Kidney (tissue), 14 donors: Measurements from ENCODE around the gene EVC2. TPM values are rescaled to one million over a fixed set of nuclear protein-coding genes. Genes with fewer than 3 reads are reported as not detected.

Source experiments
- DNase-seq, 5 donors: peaks; one replicate each; pipeline ENCODE4 v3.0.0-alpha.2; 2013 to 2020
- FAIRE-seq: peaks from 2 replicates; lab custom pipeline; 2012; peaks lifted over from hg19 to GRCh38; lab: Jason Lieb, UNC
- H3K27ac ChIP-seq, 2 donors: one replicate each; pipeline ENCODE4 v1.7.0; 2013; ENCODE audit warnings: low read depth in 2 of 2, low read length in 2 of 2, inconsistent platforms in 1 of 2
- H3K27me3 ChIP-seq: one replicate; pipeline ENCODE4 v1.7.1; 2013; ENCODE audit warnings: low read length, inconsistent platforms; ENCODE audit not compliant: control insufficient read depth, insufficient read depth
- H3K36me3 ChIP-seq, 3 donors: one replicate each; pipeline versions ENCODE4 v1.7.0 to v1.7.1; 2013; ENCODE audit warnings: low read length in 3 of 3, control low read depth in 1 of 3, inconsistent platforms in 1 of 3; ENCODE audit not compliant: insufficient read depth in 3 of 3, control insufficient read depth in 2 of 3
- H3K4me1 ChIP-seq, 3 donors: one replicate each; pipeline versions ENCODE4 v1.7.0 to v1.7.1; 2013; ENCODE audit warnings: low read length in 3 of 3, inconsistent platforms in 1 of 3, low read depth in 1 of 3; ENCODE audit not compliant: control insufficient read depth in 2 of 3, insufficient read depth in 2 of 3
- H3K4me3 ChIP-seq, 3 donors: one replicate each; pipeline versions ENCODE4 v1.7.0 to v1.8.1; 2013; ENCODE audit warnings: low read length in 3 of 3, control low read depth in 1 of 3, inconsistent platforms in 1 of 3
- H3K9ac ChIP-seq, 3 donors: one replicate each; pipeline versions ENCODE4 v1.7.0 to v1.7.1; 2013; ENCODE audit warnings: low read length in 3 of 3, control low read depth in 1 of 3, inconsistent platforms in 1 of 3
- H3K9me3 ChIP-seq, 3 donors: one replicate each; pipeline versions ENCODE4 v1.7.0 to v1.7.1; 2013; ENCODE audit warnings: low read length in 3 of 3, control low read depth in 1 of 3, inconsistent platforms in 1 of 3; ENCODE audit not compliant: control insufficient read depth in 2 of 3, insufficient read depth in 1 of 3
- intact Hi-C: fragments of 100-400 bp; cut with DNase I; formaldehyde crosslinking; loops from one replicate; pipeline ENCODE4 v1.11.1; 2022
- polyA plus RNA-seq: library from polyadenylated mRNA; stranded (reverse); fragments of 350-450 nt; fragmentation: Illumina TruSeq; extraction: RNeasy Lipid Tissue Mini Kit (QIAGEN cat#74804); gene quantifications from one replicate; pipeline ENCODE4 v1.2.3, GENCODE V29; 2014; ENCODE audit warnings: low read depth, low replicate concordance; ENCODE audit not compliant: insufficient read depth
- total RNA-seq: library from RNA; stranded (reverse); fragmentation: NEBNext Ultra II Directional; extraction: Animal tissue kit (Norgen Biotek cat#: 25700); gene quantifications from one replicate; pipeline ENCODE4 v1.2.1, GENCODE V29; 2021
- TF ChIP-seq, protein P1 (sequence below): IDR thresholded peaks from 3 replicates; pipeline ENCODE4 v1.5.1; 2012; ENCODE audit warnings: mild to moderate bottlenecking, moderate library complexity, borderline replicate concordance; ENCODE audit not compliant: insufficient read depth; ENCODE audit errors: extremely low read depth
- donor health status: control.
- donor health status: control.
- donor health status: control.
- donor health status: control.
- donor health status: control.
- donor health status: DM: yes; HTN: yes; CAD: no.
- donor health status: Normal renal cell carcinoma (clear cell type).

EVC2 gene
- total and polyA plus RNA-seq, 2 donors from 2014 or later, result 1.6 to 8.7 TPM

DNA sequence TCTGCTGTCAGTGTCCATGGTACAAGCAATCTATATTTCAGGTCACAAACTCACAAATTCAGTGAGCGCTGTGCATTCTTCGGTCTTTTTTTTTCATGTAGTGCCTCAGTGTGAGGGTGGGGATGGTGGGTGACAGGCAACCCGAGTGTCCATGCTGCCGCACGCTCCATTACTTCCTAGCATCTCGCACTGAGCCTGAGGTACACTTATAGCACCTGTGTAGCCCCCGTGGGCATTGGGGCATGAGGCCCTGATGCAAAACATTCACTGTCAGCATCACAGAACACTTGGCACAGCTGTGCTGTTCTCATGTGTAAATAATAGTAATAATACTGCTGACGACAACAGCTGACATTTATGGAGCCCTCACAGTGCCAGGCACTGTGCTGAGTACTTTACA, 31.6 kb downstream of the EVC2 start:
- intact Hi-C loops, result no loop called here
- DNase-seq, result no peak
- no peak overlapping the region for H3K4me3 ChIP-seq
- TF ChIP-seq, protein P1, sequence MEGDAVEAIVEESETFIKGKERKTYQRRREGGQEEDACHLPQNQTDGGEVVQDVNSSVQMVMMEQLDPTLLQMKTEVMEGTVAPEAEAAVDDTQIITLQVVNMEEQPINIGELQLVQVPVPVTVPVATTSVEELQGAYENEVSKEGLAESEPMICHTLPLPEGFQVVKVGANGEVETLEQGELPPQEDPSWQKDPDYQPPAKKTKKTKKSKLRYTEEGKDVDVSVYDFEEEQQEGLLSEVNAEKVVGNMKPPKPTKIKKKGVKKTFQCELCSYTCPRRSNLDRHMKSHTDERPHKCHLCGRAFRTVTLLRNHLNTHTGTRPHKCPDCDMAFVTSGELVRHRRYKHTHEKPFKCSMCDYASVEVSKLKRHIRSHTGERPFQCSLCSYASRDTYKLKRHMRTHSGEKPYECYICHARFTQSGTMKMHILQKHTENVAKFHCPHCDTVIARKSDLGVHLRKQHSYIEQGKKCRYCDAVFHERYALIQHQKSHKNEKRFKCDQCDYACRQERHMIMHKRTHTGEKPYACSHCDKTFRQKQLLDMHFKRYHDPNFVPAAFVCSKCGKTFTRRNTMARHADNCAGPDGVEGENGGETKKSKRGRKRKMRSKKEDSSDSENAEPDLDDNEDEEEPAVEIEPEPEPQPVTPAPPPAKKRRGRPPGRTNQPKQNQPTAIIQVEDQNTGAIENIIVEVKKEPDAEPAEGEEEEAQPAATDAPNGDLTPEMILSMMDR, result no peak
- no peaks in the 10 kb centered on the region for H3K27me3 ChIP-seq
- no peaks in the 10 kb centered on the region for H3K9me3 ChIP-seq
- FAIRE-seq, result no peak
- H3K4me1 ChIP-seq, result no peaks in the 10 kb centered on the region
- no peak overlapping the region for H3K27ac ChIP-seq
- peaks cover 4 to 11% (median 5%) of the 10 kb centered on the region in 3 donors for H3K36me3 ChIP-seq
- H3K9ac ChIP-seq, result no peak overlapping the region

DNA sequence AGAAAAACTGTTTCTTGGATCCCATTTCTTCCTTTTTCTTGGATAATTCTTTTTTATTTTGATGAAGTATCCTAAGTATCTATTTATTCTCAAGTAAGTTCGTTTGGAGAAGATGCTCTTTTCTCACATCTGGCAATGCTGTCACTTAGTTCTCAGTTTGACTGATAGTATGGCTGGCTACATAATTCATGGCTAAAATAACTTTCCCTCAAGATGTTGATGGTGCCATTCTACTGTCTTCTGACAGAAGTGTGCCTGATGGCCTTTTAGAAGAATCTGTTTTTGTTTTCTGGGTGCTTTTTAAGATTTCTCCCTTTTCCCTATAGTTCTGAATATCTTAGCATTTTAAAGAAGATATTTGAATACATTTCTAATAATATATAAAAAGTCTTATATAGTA, 41.6 kb downstream of the EVC2 start:
- FAIRE-seq, result no peak
- Histone ChIP-seq H3K4me1 (no peaks in the 10 kb centered on the region), H3K36me3 (peaks cover 6 to 10% (median 9%) of the 10 kb centered on the region in 3 donors), H3K27ac (no peak overlapping the region), H3K27me3 (no peaks in the 10 kb centered on the region), H3K9me3 (no peaks in the 10 kb centered on the region), H3K9ac (no peak overlapping the region), H3K4me3 (no peak overlapping the region)
- TF ChIP-seq, protein P1, result no peak
- intact Hi-C loops, result no loop called here
- DNase-seq, result no peak

DNA sequence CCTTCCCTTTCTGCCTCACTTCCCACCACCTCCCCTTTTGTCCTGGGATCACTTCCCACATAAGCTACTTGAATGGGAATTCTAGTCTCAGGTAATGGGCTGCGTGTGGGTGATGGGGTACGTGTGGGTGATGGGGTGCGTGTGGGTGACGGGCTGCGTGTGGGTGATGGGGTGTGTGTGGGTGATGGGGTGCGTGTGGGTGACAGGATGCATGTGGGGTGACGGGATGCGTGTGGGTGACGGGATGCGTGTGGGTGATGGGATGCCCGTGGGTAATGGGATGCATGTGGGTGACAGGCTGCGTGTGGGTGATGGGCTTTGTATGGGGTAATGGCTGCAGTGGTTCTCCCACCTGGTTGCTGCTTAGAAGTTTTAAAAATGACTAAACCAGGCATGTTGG, 43.6 kb downstream of the EVC2 start:
- Histone ChIP-seq H3K27ac (no peak overlapping the region), H3K36me3 (peaks cover 6 to 22% (median 13%) of the 10 kb centered on the region in 3 donors), H3K9me3 (no peaks in the 10 kb centered on the region), H3K4me1 (no peaks in the 10 kb centered on the region), H3K9ac (no peak overlapping the region), H3K4me3 (no peak overlapping the region), H3K27me3 (no peaks in the 10 kb centered on the region)
- intact Hi-C loops, result no loop called here
- DNase-seq (no peak), FAIRE-seq (no peak)
- TF ChIP-seq, protein P1, result no peak

DNA sequence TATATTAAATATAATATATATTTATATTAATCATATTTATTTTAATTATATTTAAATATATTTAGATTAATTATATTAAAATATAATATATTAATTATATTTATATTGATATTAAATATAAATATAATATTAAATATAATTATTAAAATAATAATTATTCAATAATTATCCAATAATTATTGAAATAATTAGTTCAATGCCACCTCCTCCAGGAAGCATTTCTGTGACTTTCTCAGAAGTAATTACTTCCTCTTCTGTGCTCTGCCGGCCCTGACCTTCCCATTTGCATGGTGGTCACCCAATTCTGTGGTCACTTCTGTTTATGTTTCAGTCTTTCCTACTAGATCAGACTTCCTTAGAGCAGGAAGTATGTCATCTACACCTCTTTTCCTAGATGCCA, 45.8 kb downstream of the EVC2 start:
- Histone ChIP-seq H3K9ac (no peak overlapping the region), H3K4me1 (no peaks in the 10 kb centered on the region), H3K36me3 (peaks cover 6 to 22% (median 13%) of the 10 kb centered on the region in 3 donors), H3K9me3 (no peaks in the 10 kb centered on the region), H3K27ac (no peak overlapping the region), H3K27me3 (no peaks in the 10 kb centered on the region), H3K4me3 (no peak overlapping the region)
- intact Hi-C loops, result no loop called here
- TF ChIP-seq, protein P1, result no peak
- FAIRE-seq, result no peak
- no peak for DNase-seq
